Measurements from ENCODE around the gene WSCD1.

Gene WSCD1

GRCh38 chr17:6086603-6087400 lies 16.6 kb downstream of the WSCD1 start (continued):
- no peak for TF ChIP-seq PRDM10 (tag by site-specific recombination; IDR thresholded peaks at IDR 0.05)
- TF ChIP-seq ZNF362 (tag by site-specific recombination; IDR thresholded peaks at IDR 0.05), result no peak
- no peak for TF ChIP-seq ZNF488 (tag by site-specific recombination; IDR thresholded peaks at IDR 0.05)
- no peak for TF ChIP-seq ZNF830 (tag by site-specific recombination; IDR thresholded peaks at IDR 0.05; ENCODE audit: low read depth)
- TF ChIP-seq ZNF776 (tag by site-specific recombination; IDR thresholded peaks at IDR 0.05; ENCODE audit: borderline replicate concordance), result no peak
- TF ChIP-seq ZNF692 (tag by site-specific recombination; IDR thresholded peaks at IDR 0.05), result no peak
- TF ChIP-seq ZNF16 (tag by site-specific recombination; IDR thresholded peaks at IDR 0.05; ENCODE audit: low read depth), result no peak
- no peak for TF ChIP-seq YY1 (tag by site-specific recombination; IDR thresholded peaks at IDR 0.05)

- CTCF ChIA-PET, result no interaction called here
- no peaks in the 10 kb centered on the region for H3K9me3 ChIP-seq (ENCODE audit: control insufficient read depth, insufficient read depth, low read depth, low read length)
- POLR2A ChIA-PET, result no interaction called here
- peaks cover 0 to 9% of the 10 kb centered on the region in 2 experiments; a peak in 1 of 3 replicates for H3K36me3 ChIP-seq (ENCODE audit: control insufficient read depth in 2 of 2, insufficient read depth in 1 of 2, low read length in 2 of 2)
- H3K4me3 ChIP-seq (ENCODE audit: low read depth, low read length), result no peak overlapping the region
- H3K4me1 ChIP-seq (ENCODE audit: control insufficient read depth, insufficient read depth, low read length), result no peaks in the 10 kb centered on the region
- H3K27ac ChIP-seq (ENCODE audit: extremely low read depth, low read depth, low read length), result no peak overlapping the region
- TF ChIP-seq SP3 (tag by site-specific recombination; IDR thresholded peaks at IDR 0.05) (no peak), ZSCAN23 (tag by site-specific recombination; IDR thresholded peaks at IDR 0.05) (no peak), ZFP41 (tag by site-specific recombination; IDR thresholded peaks at IDR 0.05; ENCODE audit: borderline replicate concordance) (no peak), TSHZ1 (tag by site-specific recombination; IDR thresholded peaks at IDR 0.05; ENCODE audit: borderline replicate concordance) (no peak), ZNF10 (tag by site-specific recombination; IDR thresholded peaks at IDR 0.05) (no peak), GLI2 (tag by site-specific recombination; IDR thresholded peaks at IDR 0.05; ENCODE audit: borderline replicate concordance, low read depth) (no peak), TRIM28 (IDR thresholded peaks at IDR 0.05; ENCODE audit: borderline replicate concordance, low read length) (no peak), ZNF639 (tag by site-specific recombination; IDR thresholded peaks at IDR 0.05) (no peak), ZNF121 (tag by site-specific recombination; IDR thresholded peaks at IDR 0.05) (no peak), ZNF701 (tag by site-specific recombination; IDR thresholded peaks at IDR 0.05) (no peak), ZNF280D (tag by site-specific recombination; IDR thresholded peaks at IDR 0.05) (no peak)
Observed at GRCh38 chr17:6088141-6088540, 18.0 kb downstream of the WSCD1 start.

All from HEK293 (cell line).